HG02938 (cell line): ENCODE results near the gene MON1A.
"Not testable (repeated sequence)": the region's sequence is repeated elsewhere in the genome, so short reads cannot be mapped to it uniquely, and the experiment has no call there.

Experiments
- ATAC-seq: cut with Tn5 transposase; IDR thresholded peaks from one replicate; pipeline ENCODE4 v1.9.1; 2021; ENCODE audit warnings: mild to moderate bottlenecking, moderate library complexity; ENCODE audit not compliant: unreplicated experiment

The MON1A gene

GRCh38 chr3:49929291-49930167 is at the start of gene MON1A:
TSS of gene MON1A (minus strand) at chr3:49929811. CDS start at chr3:49913346, 16,465 bp downstream.
- peak; percentile 89 for ATAC-seq

DNA sequence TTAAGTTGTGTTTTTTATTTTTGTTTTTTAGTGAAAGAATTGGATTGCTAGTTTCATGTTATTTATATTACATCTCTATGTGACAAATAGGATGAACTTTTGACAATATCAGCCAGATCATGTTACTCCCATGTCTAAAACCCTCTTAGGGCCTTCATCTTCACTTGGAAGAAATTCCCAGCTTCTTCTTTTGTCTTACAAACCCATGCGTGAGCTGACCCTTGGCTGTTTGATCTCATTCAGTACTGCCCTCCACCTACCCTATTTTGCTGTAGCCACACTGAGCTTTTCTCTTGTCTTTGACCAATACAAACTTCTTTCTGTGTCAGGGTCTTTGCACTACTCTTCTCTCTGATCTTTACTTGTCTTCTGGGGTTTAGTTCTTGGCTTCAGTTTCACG is 47.3 kb upstream of the MON1A start:
- ATAC-seq: no peak

DNA sequence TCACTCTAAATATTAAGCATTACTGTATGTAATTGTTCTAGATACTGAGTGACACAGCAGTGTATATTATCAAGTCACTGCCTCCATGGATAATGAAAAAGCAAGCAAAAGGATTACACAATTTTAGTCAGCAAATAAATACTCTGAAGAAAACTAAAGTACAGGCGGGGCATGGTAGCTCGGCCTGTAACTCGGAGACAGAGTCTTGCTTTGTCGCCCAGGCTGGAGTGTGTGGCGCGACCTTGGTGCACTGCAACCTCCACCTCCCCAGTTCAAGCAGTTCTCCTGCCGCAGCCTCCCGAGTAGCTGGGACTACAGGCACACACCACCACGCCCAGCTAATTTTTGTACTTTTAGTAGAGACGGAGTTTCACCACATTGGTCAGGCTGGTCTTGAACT is 43.0 kb upstream of the MON1A start:
- ATAC-seq: no peak

GRCh38 chr3:49968346-49968745 is 38.7 kb upstream of the MON1A start:
- ATAC-seq: no peak

DNA sequence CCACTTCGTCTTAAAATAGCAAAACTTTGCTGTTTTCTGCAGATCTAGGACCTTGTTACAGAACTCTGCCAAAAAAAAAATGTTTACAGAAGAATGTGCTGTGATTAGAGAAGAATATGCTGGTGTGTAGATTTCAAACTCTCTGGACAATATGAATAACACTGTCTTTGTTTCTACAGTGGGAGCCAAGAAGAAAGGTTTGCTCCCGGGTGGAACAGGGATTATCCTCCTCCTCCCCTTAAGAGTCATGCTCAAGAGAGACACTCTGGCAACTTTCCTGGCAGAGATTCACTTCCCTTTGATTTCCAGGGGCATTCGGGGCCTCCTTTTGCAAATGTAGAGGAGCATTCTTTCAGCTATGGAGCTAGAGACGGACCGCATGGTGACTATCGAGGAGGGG is 37.7 kb upstream of the MON1A start:
- ATAC-seq: no peak

DNA sequence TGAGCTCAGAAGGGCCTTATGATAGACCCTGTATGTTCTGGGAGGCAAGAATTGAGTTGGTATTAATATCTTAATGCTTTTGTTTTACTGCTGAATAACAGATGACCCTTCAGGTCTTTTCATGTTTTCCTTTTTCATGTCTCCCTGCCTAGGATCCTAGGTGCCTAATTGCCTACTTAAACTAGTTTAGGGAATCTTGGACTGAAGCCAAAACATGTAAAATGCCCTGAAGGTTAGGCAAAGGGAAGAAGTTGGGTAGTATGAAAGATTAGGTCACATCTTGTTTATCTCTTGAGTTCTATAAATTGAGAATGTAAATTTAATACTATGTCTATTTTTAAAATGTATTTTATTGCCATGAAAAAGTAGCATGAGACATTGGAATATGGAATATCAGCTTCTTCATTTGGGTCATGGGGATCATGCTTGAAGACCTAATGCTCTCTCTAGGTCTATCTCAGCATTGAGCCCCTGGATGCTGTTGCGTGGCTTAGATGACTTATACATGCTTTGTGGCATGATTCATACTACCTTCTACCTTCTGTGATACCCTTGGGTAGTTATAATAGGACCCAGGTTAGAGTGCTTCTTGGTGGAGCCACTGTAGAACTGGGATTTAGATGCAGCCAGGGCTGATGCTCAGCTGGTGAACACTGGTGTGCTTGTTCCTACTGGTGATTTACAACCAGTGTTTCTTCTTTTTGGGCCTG is 36.8 kb upstream of the MON1A start:
- ATAC-seq: no peak

- ATAC-seq: no peak
Observed at GRCh38 chr3:49955636-49956035, 26.0 kb upstream of the MON1A start.

DNA sequence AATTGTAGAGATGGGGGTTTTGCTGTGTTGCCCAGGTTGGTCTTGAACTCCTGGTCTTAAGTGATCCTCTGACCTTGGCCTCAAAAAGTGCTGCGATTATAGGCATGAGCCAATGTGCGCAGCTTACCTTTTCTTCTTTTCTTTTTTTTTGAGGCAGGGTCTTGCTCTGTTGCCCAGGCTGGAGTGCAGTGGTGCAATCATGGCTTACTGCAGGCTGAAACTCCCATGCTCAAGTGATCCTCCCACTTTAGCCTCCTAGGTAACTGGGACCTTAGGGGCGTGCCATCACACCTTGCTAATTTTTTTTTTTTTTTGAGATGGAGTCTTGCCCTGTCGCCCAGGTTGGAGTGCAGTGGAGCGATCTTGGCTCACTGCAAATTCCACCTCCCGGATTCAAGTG is 23.3 kb upstream of the MON1A start:
- no peak for ATAC-seq

DNA sequence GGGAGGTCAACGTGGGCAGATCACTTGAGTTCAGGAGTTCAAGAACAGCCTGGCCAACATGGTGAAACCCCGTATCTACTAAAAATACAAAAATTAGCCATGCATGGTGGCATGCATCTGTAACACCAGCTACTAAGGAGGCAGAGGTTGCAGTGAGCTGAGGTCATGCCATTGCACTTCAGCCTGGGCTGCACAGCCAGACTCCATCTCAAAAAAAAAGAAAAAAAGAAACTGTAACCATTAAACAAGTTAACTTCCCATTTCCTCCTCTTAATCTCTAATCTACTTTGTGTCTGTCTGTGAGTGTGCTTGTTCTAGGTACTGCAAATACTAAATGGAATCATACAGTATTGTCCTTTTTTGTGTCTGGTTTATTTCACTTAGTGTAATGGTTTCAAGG is 13.0 kb upstream of the MON1A start:
- ATAC-seq: no peak

DNA sequence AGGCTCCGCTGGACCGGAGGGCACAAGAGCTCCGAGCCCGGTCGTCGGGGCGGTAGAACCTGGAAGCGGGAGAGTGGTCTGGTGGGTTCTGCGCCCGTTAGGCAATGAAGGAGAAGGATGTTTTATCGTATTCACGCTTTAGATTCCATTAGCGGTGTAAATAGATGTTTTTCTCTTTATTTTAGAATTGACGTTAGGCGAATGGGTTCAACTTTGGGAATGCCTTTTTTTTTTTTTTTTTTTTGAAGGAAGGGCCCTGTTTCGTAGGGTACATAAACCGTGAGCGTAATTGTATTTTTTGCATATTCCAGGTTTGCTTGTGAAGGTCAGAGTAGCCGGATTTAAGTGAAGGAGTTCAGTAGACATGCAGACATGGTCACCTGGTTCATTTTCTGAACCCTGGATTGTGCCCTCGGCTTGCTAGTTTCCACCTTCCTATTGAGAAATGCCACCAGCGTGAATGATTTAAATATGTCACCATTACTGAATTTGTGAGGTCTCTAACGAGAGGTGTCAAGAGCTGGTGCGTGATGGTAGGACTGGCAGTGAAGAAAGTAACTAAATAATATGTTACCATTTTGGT is 11.1 kb upstream of the MON1A start:
- no peak for ATAC-seq

- ATAC-seq: peak; percentile 88
Observed at GRCh38 chr3:49939858-49940666, 10.5 kb upstream of the MON1A start, which contains the start of gene RBM6. TSS of gene RBM6 (plus strand) at chr3:49940150. CDS start at chr3:49962642, 22,492 bp downstream.

DNA sequence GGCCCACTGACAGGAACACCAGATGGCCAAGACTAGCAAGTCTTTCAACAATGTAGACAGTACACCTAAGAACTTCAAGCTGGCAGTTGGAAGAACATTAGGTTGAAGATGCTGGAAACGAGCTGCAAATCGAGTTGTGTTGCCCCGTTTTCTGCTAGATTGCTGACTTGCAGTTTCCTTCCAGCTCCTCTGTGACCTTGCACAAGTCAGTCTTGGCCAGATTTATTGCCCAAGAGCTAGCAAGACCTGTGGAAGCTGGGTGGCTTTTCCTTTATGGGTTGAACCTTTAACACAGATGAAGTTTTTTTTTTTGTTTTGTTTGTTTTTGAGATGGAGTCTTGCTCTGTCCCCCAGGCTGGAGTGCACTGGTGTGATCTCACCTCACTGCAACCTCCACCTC is 7.5 kb upstream of the MON1A start:
- ATAC-seq: no peak

- not testable (repeated sequence) for ATAC-seq
Observed at GRCh38 chr3:49932281-49932680, 2.7 kb upstream of the MON1A start.

DNA sequence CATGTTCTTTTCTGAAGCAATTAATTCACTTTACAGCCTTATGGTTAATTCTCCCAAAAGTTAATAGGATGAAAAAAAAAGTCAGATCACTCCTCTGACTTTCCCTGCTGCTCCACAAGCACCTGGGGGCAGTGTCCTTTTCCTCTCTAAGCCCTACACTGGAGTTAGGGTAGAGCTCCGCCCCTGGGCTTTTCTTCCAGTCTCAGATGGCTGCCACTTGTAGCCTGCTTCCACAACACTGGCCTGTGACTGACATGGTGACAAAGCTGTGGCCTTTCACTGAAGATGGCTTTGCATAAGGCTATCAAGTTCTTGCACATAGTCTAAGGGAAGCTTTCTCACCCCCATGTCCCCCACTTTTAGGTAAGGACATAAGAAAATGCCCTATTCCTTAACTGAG is 1.3 kb upstream of the MON1A start:
- ATAC-seq: no peak

DNA sequence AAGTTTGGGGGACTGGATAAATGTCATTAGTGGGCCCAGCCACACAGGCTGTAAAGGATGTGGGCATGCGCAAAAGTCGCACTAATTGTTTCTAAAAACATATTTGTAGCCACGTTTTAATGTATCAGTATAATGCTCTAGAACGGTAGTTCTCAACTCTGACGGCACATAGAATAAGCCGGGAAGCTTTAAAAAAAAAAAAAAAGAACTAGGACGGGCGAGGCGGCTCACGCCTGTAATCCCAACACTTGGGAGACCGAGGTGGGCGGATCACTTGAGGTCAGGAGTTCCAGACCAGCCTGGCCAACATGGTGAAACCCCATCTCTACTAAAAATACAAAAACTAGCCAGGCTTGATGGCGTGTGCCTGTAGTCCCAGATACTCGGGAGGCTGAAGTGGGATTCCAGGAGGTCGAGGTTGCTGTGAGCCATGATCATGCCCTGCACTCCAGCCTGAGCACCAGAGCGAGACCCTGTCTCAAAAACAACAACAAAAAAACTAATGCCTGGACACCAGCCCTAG is 618 bp upstream of the MON1A start:
- ATAC-seq: no peak

- ATAC-seq: no peak
Observed at GRCh38 chr3:49928481-49929017, 1.1 kb downstream of the MON1A start.

GRCh38 chr3:49927798-49928197 is 1.8 kb downstream of the MON1A start:
- ATAC-seq: no peak

- ATAC-seq: no peak
Observed at GRCh38 chr3:49926117-49926728, 3.4 kb downstream of the MON1A start.

DNA sequence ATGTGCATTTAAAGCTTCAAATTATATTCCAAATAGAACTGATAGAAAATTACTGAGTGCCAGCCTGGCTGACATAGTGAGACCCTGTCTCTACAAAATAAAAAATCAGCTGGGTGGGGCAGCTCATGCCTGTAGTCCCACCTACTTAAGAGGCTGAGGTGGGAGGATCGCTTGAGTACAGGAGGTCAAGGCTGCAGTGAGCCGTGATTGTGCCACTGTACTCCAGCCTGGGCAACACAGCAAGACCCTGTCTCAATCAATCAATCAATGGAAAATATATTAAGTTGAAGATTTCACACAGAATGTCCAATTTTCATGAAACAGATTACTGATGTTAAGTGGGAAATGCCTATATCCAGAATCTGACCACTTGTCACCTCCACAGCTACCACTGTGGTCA is 4.1 kb downstream of the MON1A start:
- ATAC-seq: no peak

GRCh38 chr3:49924683-49925082 is 4.9 kb downstream of the MON1A start:
- ATAC-seq: no peak
